CD14-positive monocyte (primary cell): ENCODE results near the gene CUX1. TPM values are rescaled to one million over a fixed set of nuclear protein-coding genes. Genes with fewer than 3 reads are reported as not detected.
"Not testable (repeated sequence)": the region's sequence is repeated elsewhere in the genome, so short reads cannot be mapped to it uniquely, and the experiment has no call there.

Experiments
- DNase-seq, 3 donors: peaks; one replicate each; pipeline ENCODE4 v3.0.0-alpha.2; 2011 to 2022
- H2AFZ ChIP-seq: 2 replicates; pipeline ENCODE4 v1.6.0; 2012; ENCODE audit warnings: mild to moderate bottlenecking, low read depth, low read length, inconsistent platforms; ENCODE audit not compliant: insufficient read depth, poor library complexity, severe bottlenecking
- H3K27ac ChIP-seq, 2 donors: 1 replicate in 1 of 2; 2 replicates in 1 of 2; pipeline ENCODE4 v1.5.1; 2012 to 2013; ENCODE audit warnings: low read length in 2 of 2, control low read depth in 1 of 2, inconsistent platforms in 1 of 2, low read depth in 1 of 2, mild to moderate bottlenecking in 1 of 2
- H3K27me3 ChIP-seq, 2 donors: one replicate each; pipeline versions ENCODE4 v1.6.0 to v1.6.1; 2011 to 2013; ENCODE audit warnings: low read length in 2 of 2; ENCODE audit not compliant: control insufficient read depth in 2 of 2, insufficient read depth in 2 of 2
- H3K36me3 ChIP-seq, 2 donors: replicated peaks in 1 of 2; 1 replicate in 1 of 2; 2 replicates in 1 of 2; pipeline versions ENCODE4 v1.5.1 to v1.6.1; 2012 to 2013; ENCODE audit warnings: low read length in 2 of 2, control low read depth in 1 of 2, inconsistent platforms in 1 of 2, mild to moderate bottlenecking in 1 of 2; ENCODE audit not compliant: insufficient read depth in 2 of 2, control insufficient read depth in 1 of 2
- H3K4me1 ChIP-seq, 2 donors: 1 replicate in 1 of 2; 2 replicates in 1 of 2; pipeline versions ENCODE4 v1.5.1 to v1.6.1; 2012 to 2013; ENCODE audit warnings: low read length in 2 of 2, control low read depth in 1 of 2, inconsistent platforms in 1 of 2, mild to moderate bottlenecking in 1 of 2, moderate library complexity in 1 of 2; ENCODE audit not compliant: insufficient read depth in 2 of 2, control insufficient read depth in 1 of 2
- H3K4me2 ChIP-seq: replicated peaks from 2 replicates; pipeline ENCODE3; 2012; ENCODE audit warnings: low read length, moderate library complexity, mild to moderate bottlenecking; ENCODE audit not compliant: poor library complexity, severe bottlenecking; ENCODE audit errors: extremely low read depth
- H3K4me3 ChIP-seq, 3 experiments: fragments of 200-600 bp in 1 of 3; sonication (generic) in 1 of 3; replicated peaks in 1 of 3; 1 replicate in 2 of 3; 2 replicates in 1 of 3; pipeline ENCODE4 v1.5.1; 2011 to 2013; ENCODE audit warnings: low read length in 3 of 3, mild to moderate bottlenecking in 3 of 3, control low read depth in 2 of 3, low read depth in 2 of 3, inconsistent platforms in 1 of 3, moderate library complexity in 1 of 3
- H3K79me2 ChIP-seq: 2 replicates; pipeline ENCODE4 v1.6.0; 2012; ENCODE audit warnings: mild to moderate bottlenecking, control low read depth, inconsistent platforms, low read length, moderate library complexity; ENCODE audit not compliant: insufficient read depth
- H3K9ac ChIP-seq: 2 replicates; pipeline ENCODE4 v1.6.0; 2017; ENCODE audit warnings: low read length, mild to moderate bottlenecking; ENCODE audit not compliant: insufficient read depth, poor library complexity, severe bottlenecking
- H3K9me3 ChIP-seq, 2 donors: replicated peaks in 1 of 2; 1 replicate in 1 of 2; 2 replicates in 1 of 2; pipeline versions ENCODE4 v1.5.1 to v1.6.1; 2012 to 2013; ENCODE audit warnings: low read length in 2 of 2, control low read depth in 1 of 2; ENCODE audit not compliant: control insufficient read depth in 1 of 2, insufficient read depth in 1 of 2
- H4K20me1 ChIP-seq: 2 replicates; pipeline ENCODE4 v1.6.0; 2012; ENCODE audit warnings: mild to moderate bottlenecking, low read length, control low read depth, moderate library complexity; ENCODE audit not compliant: insufficient read depth
- H3K27ac Mint-ChIP-seq, 7 donors: one replicate each; pipeline ENCODE4 v1.8.0; 2020; ENCODE audit warnings: mild to moderate bottlenecking in 7 of 7, mixed read lengths in 7 of 7, moderate library complexity in 6 of 7, inconsistent platforms in 2 of 7
- H3K27me3 Mint-ChIP-seq, 3 donors: one replicate each; pipeline ENCODE4 v1.8.0; 2021 to 2022; ENCODE audit warnings: low read depth in 3 of 3, mild to moderate bottlenecking in 3 of 3, mixed read lengths in 3 of 3, moderate library complexity in 3 of 3, inconsistent platforms in 1 of 3
- H3K36me3 Mint-ChIP-seq, 2 donors: one replicate each; pipeline ENCODE4 v1.8.0; 2020; ENCODE audit warnings: mixed read lengths in 2 of 2, inconsistent platforms in 1 of 2, mild to moderate bottlenecking in 1 of 2
- H3K4me1 Mint-ChIP-seq: one replicate; pipeline ENCODE4 v1.8.0; 2020; ENCODE audit warnings: mild to moderate bottlenecking, mixed read lengths
- H3K4me3 Mint-ChIP-seq, 2 donors: one replicate each; pipeline ENCODE4 v1.8.0; 2020; ENCODE audit warnings: mild to moderate bottlenecking in 2 of 2, mixed read lengths in 2 of 2, moderate library complexity in 1 of 2
- H3K9me3 Mint-ChIP-seq, 7 donors: one replicate each; pipeline ENCODE4 v1.8.0; 2020 to 2022; ENCODE audit warnings: mixed read lengths in 7 of 7, mild to moderate bottlenecking in 6 of 7, moderate library complexity in 6 of 7, inconsistent platforms in 2 of 7
- CTCF ChIP-seq: fragments of 200-600 bp; IDR thresholded peaks from one replicate; pipeline ENCODE4 v1.8.0; 2022; ENCODE audit warnings: antibody characterized with exemption, mild to moderate bottlenecking
- WGBS: methylation state at CpG from one replicate; pipeline ENCODE4 v1.1.5; 2013; ENCODE audit warnings: missing lambda C conversion rate; ENCODE audit not compliant: insufficient coverage; 5-methylcytosine and 5-hydroxymethylcytosine counted together
- intact Hi-C, 2 donors: fragments of 100-400 bp; cut with micrococcal nuclease; formaldehyde crosslinking; loops; one replicate each; pipeline versions ENCODE4 v1.15.0 to v1.15.1; 2023
- polyA plus RNA-seq, 3 donors: library from polyadenylated mRNA; depleted of rRNA in 1 of 3; unstranded in 2 of 3; stranded (reverse) in 1 of 3; fragments of 300-500 nt in 2 of 3; fragments of >200 nt in 1 of 3; fragmentation: Illumina TruSeq in 2 of 3; gene quantifications; 1 replicate in 2 of 3; 2 replicates in 1 of 3; pipeline ENCODE4 v1.2.3, GENCODE V29; 2012 to 2021

The CUX1 gene
- polyA plus RNA-seq, 3 donors: 17.6 to 38.0 (median 28.0) TPM

GRCh38 chr7:101795461-101795860, 22.0 kb upstream of the CUX1 start:
- H3K36me3 ChIP-seq: no peaks in the 10 kb centered on the region

GRCh38 chr7:101798173-101798572, 19.3 kb upstream of the CUX1 start:
- H3K4me1 ChIP-seq: peaks cover 34 to 38% of the 10 kb centered on the region in 2 donors
- H2AFZ ChIP-seq, H3K4me2 ChIP-seq, H4K20me1 ChIP-seq, H3K27me3 ChIP-seq, H3K9me3 ChIP-seq, H3K4me3 ChIP-seq, DNase-seq, H3K27me3 Mint-ChIP-seq, H3K9me3 Mint-ChIP-seq, H3K36me3 ChIP-seq, H3K27ac ChIP-seq, H3K79me2 ChIP-seq, H3K4me3 Mint-ChIP-seq, intact Hi-C loops, H3K9ac ChIP-seq, H3K36me3 Mint-ChIP-seq: not testable (repeated sequence)
- WGBS: 99% methylated on average over 7 of the region's 10 CpGs
- H3K27ac Mint-ChIP-seq: peak overlapping the region in 1 of 7 donors; percentile 56
- H3K4me1 Mint-ChIP-seq: peaks cover 32% of the 10 kb centered on the region

More at GRCh38 chr7:101795461-101795860, 22.0 kb upstream of the CUX1 start:
- WGBS: 96% methylated on average over 3 of the region's 5 CpGs
- H3K4me2 ChIP-seq: no peak overlapping the region
- peaks cover 34 to 38% of the 10 kb centered on the region in 2 donors for H3K4me1 ChIP-seq
- H3K27me3 ChIP-seq: no peaks in the 10 kb centered on the region
- intact Hi-C loops: no loop called here
- DNase-seq: no peak
- H3K9me3 ChIP-seq: no peaks in the 10 kb centered on the region
- H3K79me2 ChIP-seq: no peaks in the 10 kb centered on the region
- H3K4me3 Mint-ChIP-seq: no peak overlapping the region
- no peak overlapping the region for H3K27ac ChIP-seq
- H4K20me1 ChIP-seq: no peaks in the 10 kb centered on the region
- H3K4me3 ChIP-seq: no peak overlapping the region
- H3K9me3 Mint-ChIP-seq: no peaks in the 10 kb centered on the region
- no peak overlapping the region for H3K9ac ChIP-seq
- peaks cover 0 to 7% (median 2%) of the 10 kb centered on the region in 3 donors for H3K27me3 Mint-ChIP-seq
- H3K4me1 Mint-ChIP-seq: peaks cover 32% of the 10 kb centered on the region
- H3K36me3 Mint-ChIP-seq: peaks cover 0 to 3% of the 10 kb centered on the region in 2 donors
- TF ChIP-seq CTCF: no peak
- H3K27ac Mint-ChIP-seq: peak overlapping the region in 2 of 7 donors; percentile 45 to 62
- H2AFZ ChIP-seq: no peak overlapping the region
